Spleen (tissue), 7 donors: ENCODE data around the gene SYCE3.

Source experiments
- CTCF ChIP-seq, 11 experiments: fragments of 200-600 bp in 7 of 11; fragments of 450-650 bp in 4 of 11; sonication (generic) in 4 of 11; IDR thresholded peaks in 8 of 11; conservative IDR thresholded peaks in 3 of 11; 1 replicate in 7 of 11; 2 replicates in 4 of 11; pipeline versions ENCODE4 v1.4.0 to v1.8.0; 2016 to 2021; ENCODE audit warnings: antibody characterized with exemption in 11 of 11, inconsistent platforms in 4 of 11, mild to moderate bottlenecking in 1 of 11
- POLR2AphosphoS5 ChIP-seq, 3 donors: sonication (generic); formaldehyde crosslinking; IDR thresholded peaks; one replicate each; pipeline ENCODE4 v1.5.1; 2017; ENCODE audit warnings: antibody characterized with exemption in 3 of 3
- donor health status: DM: no; HTN: no; CAD: no; lungs with moderate emphysema.
- donor health status: DM: no; HTN: no; CAD: no.
- donor health status: DM: no; HTN: no; CAD: no.

- TF ChIP-seq CTCF (IDR thresholded peaks at IDR 0.05 in 8 of 11, conservative IDR thresholded peaks at IDR 0.05 in 3 of 11) = no peak
- no peak for TF ChIP-seq POLR2AphosphoS5 (IDR thresholded peaks at IDR 0.05)
These were observed 22.3 kb downstream of the SYCE3 start for GRCh38 chr22:50540381-50540780.
